Measurements from ENCODE around the gene PDCL3.

DNA sequence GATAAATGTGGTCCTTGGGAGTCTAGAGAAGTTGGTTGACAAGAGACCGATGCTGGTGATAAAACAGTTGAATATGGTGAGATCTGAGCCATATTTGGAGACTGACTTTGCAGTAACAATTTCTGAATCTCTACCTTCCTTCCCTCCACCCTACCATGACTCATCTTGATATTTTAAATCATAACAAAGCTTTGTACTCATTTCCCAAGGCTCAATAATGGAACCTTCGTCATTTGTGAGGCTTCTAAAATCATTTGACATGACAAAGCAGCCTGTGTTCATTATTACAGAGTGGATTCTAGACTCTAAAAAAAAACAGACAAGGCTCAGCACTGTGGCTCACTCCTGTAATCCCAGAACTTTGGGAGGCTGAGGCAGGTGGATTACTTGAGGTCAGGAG, 38.5 kb upstream of the PDCL3 start:
- TF ChIP-seq, protein P1, sequence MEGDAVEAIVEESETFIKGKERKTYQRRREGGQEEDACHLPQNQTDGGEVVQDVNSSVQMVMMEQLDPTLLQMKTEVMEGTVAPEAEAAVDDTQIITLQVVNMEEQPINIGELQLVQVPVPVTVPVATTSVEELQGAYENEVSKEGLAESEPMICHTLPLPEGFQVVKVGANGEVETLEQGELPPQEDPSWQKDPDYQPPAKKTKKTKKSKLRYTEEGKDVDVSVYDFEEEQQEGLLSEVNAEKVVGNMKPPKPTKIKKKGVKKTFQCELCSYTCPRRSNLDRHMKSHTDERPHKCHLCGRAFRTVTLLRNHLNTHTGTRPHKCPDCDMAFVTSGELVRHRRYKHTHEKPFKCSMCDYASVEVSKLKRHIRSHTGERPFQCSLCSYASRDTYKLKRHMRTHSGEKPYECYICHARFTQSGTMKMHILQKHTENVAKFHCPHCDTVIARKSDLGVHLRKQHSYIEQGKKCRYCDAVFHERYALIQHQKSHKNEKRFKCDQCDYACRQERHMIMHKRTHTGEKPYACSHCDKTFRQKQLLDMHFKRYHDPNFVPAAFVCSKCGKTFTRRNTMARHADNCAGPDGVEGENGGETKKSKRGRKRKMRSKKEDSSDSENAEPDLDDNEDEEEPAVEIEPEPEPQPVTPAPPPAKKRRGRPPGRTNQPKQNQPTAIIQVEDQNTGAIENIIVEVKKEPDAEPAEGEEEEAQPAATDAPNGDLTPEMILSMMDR (IDR thresholded peaks at IDR 0.05) = no peak
- no peak for TF ChIP-seq POLR2A (IDR thresholded peaks at IDR 0.05)

Measured in esophagus squamous epithelium (tissue), 4 donors.